Stimulated activated CD4-positive, alpha-beta T cell treated with anti-CD3 and anti-CD28 coated beads, Interleukin-4, amount 100 ng/mL, for 4 hours (primary cell): ENCODE data around the gene LCLAT1.

Experiments
- DNase-seq, 2 experiments: peaks; one replicate each; pipeline ENCODE4 v3.0.0-alpha.2; 2020

LCLAT1 gene

DNA sequence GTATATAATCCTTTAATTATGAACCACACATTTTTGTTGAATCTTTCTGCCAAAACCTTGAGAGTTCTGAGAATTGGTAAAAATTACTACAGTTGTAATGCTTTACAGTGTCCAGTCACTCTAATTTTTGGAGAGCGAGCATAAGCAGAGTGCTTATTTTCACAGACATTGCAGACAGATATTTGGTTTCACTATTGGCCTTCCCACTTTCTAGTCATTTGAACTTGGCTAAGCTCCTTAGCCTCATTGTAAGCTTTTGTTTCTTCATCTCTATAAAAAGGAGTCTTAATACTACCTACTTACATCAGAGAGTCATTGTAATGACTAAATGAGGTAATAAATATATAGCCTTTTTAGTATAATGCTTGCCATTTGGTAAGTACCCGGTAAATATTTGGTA is 80.4 kb downstream of the LCLAT1 start:
- no peak for DNase-seq

DNA sequence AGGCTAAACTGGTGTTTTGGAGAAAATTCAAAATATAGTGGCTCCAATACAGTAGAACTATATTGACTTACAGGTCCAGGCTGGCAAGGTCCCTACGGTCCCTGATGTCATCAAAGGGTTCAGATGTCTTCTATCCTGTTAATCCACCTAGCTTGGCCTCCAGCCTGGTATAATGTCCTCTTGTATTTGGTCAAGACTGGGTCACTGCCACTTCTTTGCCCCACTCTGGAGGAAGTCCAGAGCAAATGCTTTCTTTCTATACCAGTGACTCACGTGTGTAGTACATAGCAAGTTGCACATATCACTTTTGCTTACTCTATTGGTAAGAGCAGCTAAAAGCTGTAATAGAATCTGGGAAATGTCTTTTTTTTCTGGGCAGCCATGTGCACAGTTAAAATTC is 80.8 kb downstream of the LCLAT1 start:
- DNase-seq: no peak

DNA sequence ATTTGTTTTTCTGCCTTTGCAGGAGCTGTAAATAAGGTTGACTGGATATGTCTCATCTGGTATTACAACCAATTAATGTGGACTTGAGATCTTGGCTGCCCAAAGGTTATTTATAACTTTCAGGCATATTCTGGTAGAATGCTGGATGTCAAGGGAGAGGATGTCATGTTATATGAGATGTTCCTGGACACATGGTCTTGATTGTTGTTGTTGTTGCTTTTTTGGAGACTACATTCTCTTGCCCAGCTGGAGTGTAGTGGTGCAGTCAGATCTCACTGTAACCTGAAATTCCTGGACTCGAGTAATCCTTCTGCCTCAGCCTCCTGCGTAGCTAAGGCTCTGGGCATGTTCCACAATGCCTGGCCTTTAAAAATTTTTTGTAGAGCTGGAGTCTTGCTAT is 83.3 kb downstream of the LCLAT1 start:
- no peak for DNase-seq

DNA sequence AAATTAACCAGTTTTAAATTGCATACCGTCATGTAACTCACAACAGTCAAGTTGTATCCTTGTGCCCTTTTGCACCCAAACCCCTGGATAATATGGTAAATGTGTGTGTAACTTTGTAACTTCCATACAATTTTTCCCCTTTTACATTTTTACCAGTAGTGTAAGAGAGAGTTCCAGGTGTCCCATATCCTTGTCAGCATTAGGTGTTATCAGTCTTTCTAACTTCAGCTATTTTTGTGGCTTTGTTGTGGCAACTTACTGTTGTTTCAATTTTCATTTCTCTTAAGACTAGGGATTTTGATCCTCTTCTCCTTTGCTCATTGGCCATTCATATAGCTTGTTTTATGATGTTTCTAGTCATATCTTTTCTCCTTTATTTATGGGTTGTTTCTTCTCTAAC is 94.6 kb downstream of the LCLAT1 start:
- no peak for DNase-seq

DNA sequence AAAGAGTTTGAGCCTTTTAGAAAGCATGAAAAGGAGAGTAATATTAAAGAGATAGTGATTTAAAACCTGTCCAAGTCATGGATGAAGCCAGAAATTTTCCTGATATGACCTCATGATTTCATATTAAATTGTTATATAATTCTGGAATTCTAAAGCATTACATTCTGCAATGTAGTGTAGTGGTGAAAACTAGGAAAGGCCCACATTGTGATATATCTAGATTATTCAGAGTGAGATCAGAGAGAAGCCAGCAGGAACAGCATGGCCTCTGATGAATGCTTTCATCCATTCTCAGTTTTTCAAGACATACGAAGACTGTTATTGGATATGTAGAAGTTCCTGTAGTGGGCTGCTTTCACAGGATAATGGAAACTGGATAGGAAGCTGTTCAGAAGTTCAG is 98.8 kb downstream of the LCLAT1 start:
- no peak for DNase-seq

DNA sequence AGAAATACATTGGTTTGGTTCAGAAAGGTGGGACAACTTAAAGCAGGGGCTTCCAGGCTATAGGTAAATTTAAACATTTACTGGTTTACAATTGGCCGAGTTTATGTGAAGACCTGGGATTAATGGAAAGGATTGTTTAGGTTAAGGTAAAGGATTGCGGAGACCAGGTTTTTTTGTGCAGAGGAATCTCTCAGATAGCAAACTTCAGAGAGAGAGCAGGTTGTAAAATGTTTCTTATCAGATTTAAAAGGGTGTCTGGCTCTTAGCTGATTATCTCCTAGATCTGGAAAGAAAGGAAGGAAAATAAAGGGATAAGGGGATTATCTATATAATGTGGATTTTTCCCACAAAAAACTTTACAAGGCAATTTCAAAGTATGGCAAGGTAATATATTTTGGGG is 101.3 kb downstream of the LCLAT1 start:
- no peak for DNase-seq

DNA sequence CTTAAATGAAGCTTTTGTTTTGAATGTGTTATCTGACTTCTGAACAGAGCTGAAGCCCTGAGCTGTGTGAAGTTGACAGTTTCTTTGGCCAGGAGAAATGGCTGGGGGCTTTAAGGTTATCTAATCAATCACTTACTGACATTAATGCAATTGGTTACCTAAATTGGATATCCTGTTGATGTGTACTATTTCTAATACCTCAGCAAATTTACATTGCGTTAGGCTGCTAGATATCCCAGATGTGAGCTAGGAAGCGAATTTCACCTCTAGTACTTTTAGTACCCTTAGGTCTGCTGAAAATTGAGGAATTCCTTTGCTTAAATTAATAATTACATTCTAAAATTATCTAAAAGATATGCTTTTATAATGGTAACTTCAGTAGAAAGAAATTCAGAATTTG is 102.0 kb downstream of the LCLAT1 start:
- DNase-seq: no peak

DNA sequence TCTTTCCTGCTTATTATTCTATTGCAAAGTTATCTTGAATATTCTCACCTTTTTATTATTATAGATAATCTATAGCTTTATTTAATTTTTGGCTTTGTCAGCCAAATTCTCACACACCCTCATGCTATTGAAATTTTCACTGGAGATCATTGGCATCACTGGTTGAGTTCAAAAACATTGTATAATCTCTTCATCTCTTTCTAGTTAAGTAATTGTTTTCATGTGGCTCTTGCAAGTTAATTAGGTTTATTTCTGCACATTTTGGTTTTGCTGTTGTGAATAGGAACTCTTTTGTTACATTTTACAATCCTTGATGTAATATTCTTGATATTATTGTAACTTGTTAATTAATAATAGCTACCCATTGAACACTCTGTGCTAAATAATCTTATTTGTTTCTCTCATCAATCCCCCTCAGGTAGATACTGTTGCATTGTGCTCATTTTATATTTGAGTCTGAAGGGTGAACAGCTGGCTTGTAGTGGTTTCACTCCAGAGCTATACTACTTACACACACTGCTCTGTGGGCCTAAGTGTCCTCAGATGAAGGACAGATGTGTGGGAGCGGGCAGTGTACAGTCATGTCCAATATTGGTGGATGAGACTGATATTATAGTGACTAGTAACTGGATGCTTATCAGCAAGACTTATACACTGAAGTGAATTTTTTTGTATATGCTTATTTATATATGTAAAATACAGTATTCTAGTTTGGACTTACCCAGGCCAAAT is 112.7 kb downstream of the LCLAT1 start:
- DNase-seq: no peak

DNA sequence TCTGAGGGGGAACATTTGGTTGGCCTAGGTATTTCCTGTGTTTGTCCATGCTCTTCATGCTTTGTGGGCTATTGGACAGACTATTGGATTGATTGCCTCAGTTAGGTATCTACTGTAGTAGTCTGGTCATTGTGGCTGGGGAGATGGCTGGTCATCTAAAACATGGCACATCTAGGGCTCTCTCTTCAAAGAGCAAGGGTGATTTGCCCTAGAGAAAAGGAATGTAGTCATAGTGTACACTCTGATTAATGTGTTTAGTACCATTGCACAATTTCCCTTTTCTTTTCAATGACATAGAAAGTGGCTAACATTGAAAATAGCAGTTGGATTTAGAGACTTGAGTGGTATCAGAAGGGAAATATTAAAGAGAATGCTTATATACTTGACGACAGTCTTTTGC is 114.3 kb downstream of the LCLAT1 start:
- DNase-seq: no peak

DNA sequence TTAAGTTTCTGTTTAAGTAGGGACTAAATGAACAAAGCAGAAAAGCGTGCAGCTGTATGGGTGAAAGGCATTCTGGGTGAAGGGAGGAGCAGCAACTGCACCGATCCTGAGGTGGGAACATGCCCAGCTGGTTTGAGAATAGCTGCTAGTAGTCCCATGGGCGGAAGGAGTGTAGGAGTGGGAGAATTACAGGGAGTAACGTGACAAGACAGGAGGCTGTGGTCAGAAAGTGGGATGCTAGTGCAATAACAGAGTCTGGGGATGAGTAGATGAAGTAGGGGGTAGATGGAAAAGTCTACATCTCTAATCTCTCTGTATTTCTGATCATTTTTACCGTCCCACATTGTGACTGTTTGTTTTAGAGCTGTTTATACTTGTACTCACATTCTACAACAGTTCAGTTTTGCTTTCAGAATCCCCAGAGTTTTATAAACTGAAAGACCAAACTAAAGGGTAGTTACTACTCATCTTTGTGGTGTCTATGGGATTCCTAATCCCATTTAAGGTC is 118.9 kb downstream of the LCLAT1 start:
- no peak for DNase-seq

DNA sequence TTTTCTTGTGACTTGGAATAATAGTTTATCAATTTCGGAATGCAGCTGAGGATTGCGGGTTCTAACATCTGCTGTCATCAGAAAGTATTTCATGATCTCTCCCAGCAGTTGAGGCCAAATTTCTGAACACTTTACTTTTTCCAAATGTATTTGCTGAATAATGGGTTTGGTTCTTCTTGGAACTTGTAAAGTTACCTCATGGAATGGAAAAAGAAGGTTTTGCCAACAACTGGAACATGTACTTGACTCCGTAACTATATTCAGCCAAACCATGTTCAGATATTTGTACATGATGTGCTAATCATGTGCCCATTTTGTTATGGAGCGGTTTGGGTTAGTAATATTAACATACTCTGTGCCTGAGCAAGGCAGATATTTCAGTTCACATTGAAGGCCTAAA is 119.6 kb downstream of the LCLAT1 start:
- DNase-seq: no peak

DNA sequence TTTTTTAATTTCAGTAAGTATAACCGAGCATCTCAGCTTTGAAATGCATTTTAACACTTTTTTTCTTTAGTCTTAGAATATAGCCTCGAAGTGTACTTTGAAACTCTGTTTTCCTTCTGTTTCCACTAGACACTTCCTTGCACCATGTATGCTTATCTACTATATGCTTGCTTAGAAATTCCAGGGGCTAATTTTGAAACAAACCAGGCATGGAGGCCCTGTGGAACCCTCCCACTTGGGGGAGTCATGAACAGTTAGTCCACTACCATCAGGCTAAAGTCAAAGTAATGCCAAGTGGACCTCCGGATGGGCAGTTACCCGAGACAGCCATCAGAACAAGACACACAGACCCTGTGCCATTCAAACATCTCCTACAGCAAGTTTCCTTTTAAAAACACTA is 120.3 kb downstream of the LCLAT1 start:
- no peak for DNase-seq

DNA sequence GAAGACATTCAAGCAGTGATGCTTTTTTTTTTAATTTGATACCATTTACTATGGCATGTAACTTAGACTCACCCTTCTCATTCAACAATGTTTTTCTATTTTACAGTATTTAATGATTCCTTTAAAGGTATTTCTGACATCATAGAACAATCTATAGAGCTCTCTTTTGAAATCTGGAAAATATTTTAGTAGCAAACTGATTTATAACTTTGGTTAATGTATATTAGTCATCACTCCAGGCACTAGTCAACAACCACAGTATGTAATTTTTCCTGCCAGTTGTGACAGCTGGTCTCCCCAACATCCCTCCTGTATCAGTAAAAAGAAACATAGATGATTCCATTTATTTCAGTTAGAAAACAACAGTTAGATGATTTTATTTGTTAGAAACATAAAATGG is 122.9 kb downstream of the LCLAT1 start:
- no peak for DNase-seq

DNA sequence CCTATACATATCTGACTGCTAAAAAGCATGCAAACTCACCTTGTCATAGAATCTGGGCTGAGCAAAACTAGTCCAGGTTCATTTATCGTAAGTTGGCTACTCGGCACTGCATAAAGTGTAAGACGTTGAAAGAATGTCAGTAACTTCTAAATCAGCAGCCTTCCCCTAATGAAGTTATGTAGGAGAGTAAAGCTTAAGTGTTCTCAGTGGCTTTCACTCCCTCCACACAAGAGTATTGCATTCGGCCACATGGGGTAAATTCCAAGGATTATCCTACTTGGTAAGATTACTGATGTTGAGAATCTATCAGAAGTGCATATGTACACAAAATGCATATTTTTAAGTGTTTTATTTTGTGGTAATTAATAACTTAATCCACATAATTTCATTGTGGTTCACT is 130.1 kb downstream of the LCLAT1 start:
- DNase-seq: no peak

DNA sequence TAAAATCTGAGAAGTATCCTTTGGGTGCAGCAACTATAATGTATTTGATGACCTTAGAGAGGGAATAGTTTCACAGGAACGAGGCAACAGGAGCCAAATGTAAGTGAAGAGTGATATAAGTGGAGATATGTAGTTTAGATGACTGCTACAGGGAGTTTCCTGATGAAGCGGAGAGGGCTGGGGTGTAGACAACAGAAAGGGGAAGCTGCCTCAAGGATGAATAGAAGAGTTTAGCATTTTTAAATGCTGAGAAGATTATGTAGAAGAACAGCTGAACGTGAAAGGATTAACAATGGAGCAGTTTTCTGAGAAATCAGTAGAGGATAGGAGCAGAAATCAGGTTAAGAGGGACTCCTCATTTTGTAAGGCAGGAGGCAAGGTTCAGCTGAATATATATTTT is 133.3 kb downstream of the LCLAT1 start:
- no peak for DNase-seq

DNA sequence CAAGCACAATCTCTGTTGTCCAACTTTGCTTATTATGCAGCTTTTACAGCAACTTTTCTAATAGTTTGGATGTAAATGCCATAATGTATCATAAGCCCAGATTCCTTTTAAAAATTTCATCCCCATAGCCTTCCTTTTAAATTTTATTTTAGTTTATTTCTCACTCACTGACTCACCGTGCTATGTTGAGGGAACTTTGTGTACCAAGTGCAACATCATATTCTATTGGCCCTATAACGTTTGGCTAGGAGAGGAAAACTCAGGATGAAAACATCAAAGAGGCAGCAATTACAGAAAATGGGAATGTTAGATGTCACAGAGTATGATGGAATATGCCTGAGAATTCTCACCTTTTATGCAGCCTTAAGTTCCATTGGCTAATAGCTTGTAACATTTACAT is 135.5 kb downstream of the LCLAT1 start:
- no peak for DNase-seq

DNA sequence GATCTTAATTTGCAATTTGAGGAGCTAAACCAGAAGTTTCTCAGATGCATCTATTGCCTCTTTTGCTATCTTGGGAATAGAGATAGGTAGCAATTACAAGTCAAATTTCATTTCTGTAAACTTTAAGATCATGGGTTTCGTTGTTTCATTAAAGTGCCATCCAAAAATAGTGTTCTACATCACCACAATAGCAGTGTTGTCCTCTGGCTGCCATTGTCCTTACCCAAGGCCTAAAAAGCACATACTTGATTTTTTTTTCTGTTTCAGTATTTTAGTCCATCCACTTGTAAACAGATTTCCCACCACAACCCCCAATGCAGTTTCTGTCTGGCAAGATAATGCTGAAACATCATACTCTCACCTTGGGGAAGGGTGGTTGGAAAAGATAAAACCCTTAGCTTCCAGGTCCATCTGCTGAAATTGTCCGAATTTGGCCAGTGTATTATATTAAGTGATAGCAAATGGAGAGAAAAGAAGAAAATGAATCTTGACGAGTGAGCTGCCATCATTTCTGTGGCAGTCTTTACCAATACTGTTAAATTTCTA is 136.2 kb downstream of the LCLAT1 start:
- no peak for DNase-seq

DNA sequence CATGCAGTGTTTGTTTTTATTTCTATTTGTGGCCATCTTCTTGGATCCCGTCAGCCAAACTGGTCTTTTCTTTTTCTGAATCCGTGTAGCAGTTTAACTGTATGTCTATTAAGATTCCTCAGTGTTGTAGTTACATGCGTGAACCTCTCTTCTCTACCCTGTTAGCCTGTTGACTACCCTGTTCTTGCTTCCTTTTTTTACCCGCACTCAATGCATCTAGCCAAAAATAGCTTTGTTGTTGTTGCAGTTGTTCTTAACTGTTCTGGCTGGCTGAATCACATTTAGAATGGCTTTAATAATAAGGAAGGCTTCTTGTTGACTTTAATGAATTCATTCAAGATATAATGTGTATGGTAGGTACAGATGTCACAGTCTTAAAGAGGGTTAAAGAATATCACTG is 137.1 kb downstream of the LCLAT1 start:
- DNase-seq: no peak

DNA sequence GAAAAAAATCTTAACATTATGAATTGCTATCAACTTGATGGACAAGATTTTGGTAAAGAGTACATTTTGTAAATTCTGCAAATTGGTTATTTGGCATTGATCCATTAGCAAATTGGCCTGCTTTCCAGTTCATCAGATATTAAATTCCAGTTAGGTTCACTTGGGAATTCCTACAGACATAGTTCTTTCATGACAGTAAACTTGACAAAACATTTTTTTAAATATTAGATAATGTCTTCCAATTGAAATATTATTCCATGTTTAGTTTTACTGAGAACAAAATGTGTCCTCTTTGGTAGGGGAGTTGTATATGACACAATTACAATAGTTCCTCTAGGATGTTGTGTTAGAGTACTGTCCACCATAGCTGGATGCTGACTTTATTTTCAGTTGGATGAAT is 141.9 kb downstream of the LCLAT1 start:
- no peak for DNase-seq

DNA sequence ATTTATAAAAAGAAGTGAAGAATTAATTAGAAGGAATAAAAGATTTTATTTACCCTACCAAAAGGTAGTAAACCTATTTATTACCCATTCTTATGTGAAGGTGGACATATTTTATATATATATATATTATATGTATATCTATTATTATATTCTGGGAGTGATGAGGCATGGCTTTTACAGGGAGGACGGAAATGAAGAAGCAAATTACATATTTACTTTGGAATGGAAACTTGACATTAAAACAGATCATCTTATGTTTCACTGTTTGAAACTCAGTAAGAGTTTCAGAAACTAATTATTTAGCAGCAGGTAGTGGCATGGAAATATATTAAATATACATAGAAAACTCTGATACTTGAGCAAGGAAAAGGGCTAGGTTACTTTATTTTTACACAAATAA is 143.4 kb downstream of the LCLAT1 start:
- DNase-seq: no peak

DNA sequence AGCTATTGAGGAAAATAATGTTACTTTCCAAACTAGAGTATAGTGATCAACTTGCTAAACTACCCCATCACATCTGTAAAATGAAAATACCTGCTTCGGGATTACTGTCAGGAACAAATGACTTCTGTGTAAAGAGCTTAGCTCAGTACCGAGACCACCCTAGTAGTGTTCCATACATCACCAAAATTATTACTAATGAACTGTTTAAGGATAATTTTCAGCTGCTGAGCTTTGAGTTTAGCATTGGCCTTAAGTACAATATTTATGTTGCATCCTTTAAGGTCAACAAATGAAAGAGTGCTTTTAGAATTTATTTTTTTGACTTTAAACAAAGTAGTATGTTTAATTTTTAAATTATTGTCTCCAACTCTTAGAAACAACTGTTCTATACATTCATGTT is 144.1 kb downstream of the LCLAT1 start:
- DNase-seq: no peak

DNA sequence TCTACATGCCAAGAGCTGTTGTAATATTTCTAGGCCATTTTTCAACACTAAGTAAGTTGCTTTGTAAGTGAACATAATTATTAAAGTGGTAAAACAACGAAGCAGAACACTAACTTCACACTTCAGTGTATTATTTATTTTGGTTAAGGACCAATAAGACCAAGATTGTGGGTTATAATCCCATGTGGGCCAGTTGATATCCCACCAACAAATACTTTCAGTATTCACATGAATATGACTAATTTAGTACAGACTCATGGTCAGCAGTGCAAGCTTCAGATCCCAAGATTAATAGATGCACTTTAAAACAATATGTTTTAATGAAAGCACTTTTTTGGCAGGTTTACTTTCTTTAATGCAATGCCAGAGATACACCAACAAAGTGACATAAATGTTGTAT is 154.3 kb downstream of the LCLAT1 start:
- DNase-seq: no peak

DNA sequence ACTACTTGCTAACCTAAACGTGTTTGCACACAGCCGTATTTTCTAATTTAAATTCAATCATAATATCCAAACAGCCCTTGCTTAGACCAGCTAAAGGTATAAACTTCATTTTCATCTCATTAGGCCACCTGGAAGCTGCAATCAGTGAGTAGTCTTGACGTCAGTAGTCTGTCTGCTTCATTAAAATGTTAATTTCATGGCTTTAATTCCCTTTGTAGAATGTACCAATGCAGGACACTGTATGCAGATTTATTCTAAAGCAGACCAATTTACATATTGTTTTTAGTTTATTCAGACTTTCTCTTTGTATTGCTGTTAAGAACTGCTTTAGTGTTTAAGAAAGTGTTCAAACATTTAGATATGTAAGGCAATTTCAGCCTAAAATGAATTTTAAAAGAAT is 158.2 kb downstream of the LCLAT1 start:
- DNase-seq: no peak

DNA sequence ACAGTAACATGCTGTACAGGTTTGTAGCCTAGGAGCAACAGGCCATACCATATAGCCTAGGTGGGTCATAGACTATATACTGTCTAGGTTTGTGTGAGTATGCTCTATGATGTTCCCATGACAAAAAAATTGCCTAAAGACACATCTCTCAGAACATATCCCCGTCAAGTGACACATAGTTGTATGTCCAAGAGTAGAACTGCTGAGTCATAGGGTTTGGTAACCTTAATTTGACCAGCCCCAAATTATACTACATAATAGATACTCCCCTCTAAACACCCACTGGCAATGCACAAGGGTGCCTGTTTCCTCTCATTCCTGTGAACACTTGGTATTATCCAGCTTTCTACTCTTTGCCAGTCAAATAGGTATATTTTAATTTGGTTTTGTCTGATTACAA is 161.6 kb downstream of the LCLAT1 start:
- DNase-seq: no peak

DNA sequence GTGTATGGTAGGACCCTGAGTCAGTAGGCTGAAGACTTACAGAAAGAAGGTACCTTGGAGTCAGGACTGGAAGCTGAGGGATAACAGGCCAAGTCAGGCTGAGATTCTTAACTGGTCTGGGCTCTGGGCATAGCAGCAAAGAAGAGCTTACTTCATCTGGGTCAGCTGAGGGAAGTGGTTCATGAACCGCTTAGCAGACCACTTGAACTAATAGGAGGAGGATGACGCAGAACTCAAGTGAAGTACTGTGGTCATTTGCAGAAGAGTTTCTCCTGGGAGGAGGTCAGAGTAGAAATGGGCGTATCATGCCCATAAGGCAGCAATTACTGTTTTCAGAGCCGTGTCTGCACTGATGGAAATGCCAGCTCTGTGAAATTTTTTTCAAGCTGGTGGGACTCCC is 164.5 kb downstream of the LCLAT1 start:
- DNase-seq: no peak
